Mesodermal cell (in vitro differentiated cells): ENCODE data around the gene CFAP92.
A peak's percentile ranks its signal among the peaks of the same experiment; 100 is the strongest.

Source experiments
- H3K27ac ChIP-seq: 2 replicates; pipeline ENCODE4 v1.7.0; 2013; ENCODE audit warnings: mild to moderate bottlenecking, low read depth, low read length, moderate library complexity; ENCODE audit not compliant: severe bottlenecking
- H3K36me3 ChIP-seq: 2 replicates; pipeline ENCODE4 v1.7.1; 2013; ENCODE audit warnings: mild to moderate bottlenecking, low read length, moderate library complexity; ENCODE audit not compliant: control insufficient read depth, insufficient read depth
- H3K4me1 ChIP-seq: one replicate; pipeline ENCODE4 v1.7.1; 2013; ENCODE audit warnings: mild to moderate bottlenecking, low read length; ENCODE audit not compliant: insufficient read depth, control insufficient read depth, poor library complexity, severe bottlenecking
- H3K4me3 ChIP-seq: 2 replicates; pipeline ENCODE4 v1.7.0; 2013; ENCODE audit warnings: low read length, control low read depth, mild to moderate bottlenecking; ENCODE audit not compliant: insufficient read depth, poor library complexity, severe bottlenecking; ENCODE audit errors: extremely low read depth
- H3K9me3 ChIP-seq: 2 replicates; pipeline ENCODE4 v1.7.1; 2013; ENCODE audit warnings: mild to moderate bottlenecking, low read length, moderate library complexity; ENCODE audit not compliant: control insufficient read depth
- WGBS, 2 experiments: methylation state at CpG; one replicate each; pipeline ENCODE4 v1.1.5; 2013; ENCODE audit warnings: missing lambda C conversion rate in 2 of 2; ENCODE audit not compliant: insufficient coverage in 2 of 2; 5-methylcytosine and 5-hydroxymethylcytosine counted together

The CFAP92 gene

GRCh38 chr3:129004639-129005295 is 10.9 kb upstream of the CFAP92 start:
- Histone ChIP-seq H3K27ac (no peak overlapping the region), H3K9me3 (no peaks in the 10 kb centered on the region), H3K36me3 (no peaks in the 10 kb centered on the region), H3K4me1 (no peaks in the 10 kb centered on the region), H3K4me3 (no peak overlapping the region)
- WGBS, 2 experiments = 88 to 91% methylated on average over 5 of the region's 6 CpGs

GRCh38 chr3:129003578-129004112 is 9.8 kb upstream of the CFAP92 start:
- no peaks in the 10 kb centered on the region for H3K36me3 ChIP-seq
- H3K27ac ChIP-seq = no peak overlapping the region
- no peak overlapping the region for H3K4me3 ChIP-seq
- no peaks in the 10 kb centered on the region for H3K4me1 ChIP-seq
- no peaks in the 10 kb centered on the region for H3K9me3 ChIP-seq
- whole genome bisulfite sequencing, 2 experiments = 11 to 14% methylated on average over 50 to 52 of the region's 55 CpGs

GRCh38 chr3:129002573-129003569 is 9.0 kb upstream of the CFAP92 start:
- no peak overlapping the region for H3K27ac ChIP-seq
- no peaks in the 10 kb centered on the region for H3K36me3 ChIP-seq
- no peaks in the 10 kb centered on the region for H3K4me1 ChIP-seq
- 54 to 56% methylated on average over 26 to 27 of the region's 28 CpGs for WGBS, 2 experiments
- H3K9me3 ChIP-seq = no peaks in the 10 kb centered on the region
- H3K4me3 ChIP-seq = no peak overlapping the region

GRCh38 chr3:129001806-129002572 is 8.1 kb upstream of the CFAP92 start:
- Histone ChIP-seq H3K9me3 (no peaks in the 10 kb centered on the region), H3K4me1 (no peaks in the 10 kb centered on the region), H3K4me3 (peak overlapping the region; percentile 42), H3K36me3 (no peaks in the 10 kb centered on the region), H3K27ac (no peak overlapping the region)
- WGBS, 2 experiments = 3% methylated on average over 67 to 80 of the region's 81 CpGs

- no peaks in the 10 kb centered on the region for H3K9me3 ChIP-seq
- no peak within 1 kb of the TSS for H3K27ac ChIP-seq
Measured at GRCh38 chr3:129001101-129001805, 7.4 kb upstream of the CFAP92 start, which contains the start of gene EFCC1. EFCC1 (plus strand) TSS chr3:129001304; CDS start chr3:129001629, 325 bp downstream.

GRCh38 chr3:129000742-129001100 is 6.8 kb upstream of the CFAP92 start:
- no peaks in the 10 kb centered on the region for H3K36me3 ChIP-seq
- H3K4me3 ChIP-seq = peak overlapping the region; percentile 42
- no peaks in the 10 kb centered on the region for H3K4me1 ChIP-seq
- no peak overlapping the region for H3K27ac ChIP-seq
- 8 to 9% methylated on average over 9 to 13 of the region's 15 CpGs for WGBS, 2 experiments
- no peaks in the 10 kb centered on the region for H3K9me3 ChIP-seq

More at GRCh38 chr3:129001101-129001805, 7.4 kb upstream of the CFAP92 start, which contains the start of gene EFCC1:
- Histone ChIP-seq H3K4me3 (peak within 1 kb of the TSS; percentile 42), H3K4me1 (no peaks in the 10 kb centered on the region), H3K36me3 (no peaks in the 10 kb centered on the region)
- 0 to 1% methylated on average over 37 to 64 of the region's 74 CpGs for WGBS, 2 experiments

GRCh38 chr3:128999102-128999501 is 5.2 kb upstream of the CFAP92 start:
- WGBS, 2 experiments = 36 to 47% methylated on average over 2 of the region's 5 CpGs
- Histone ChIP-seq H3K27ac (peak overlapping the region; percentile 62), H3K4me3 (no peak overlapping the region), H3K4me1 (no peaks in the 10 kb centered on the region), H3K9me3 (no peaks in the 10 kb centered on the region), H3K36me3 (no peaks in the 10 kb centered on the region)

- H3K9me3 ChIP-seq = no peaks in the 10 kb centered on the region
- H3K4me1 ChIP-seq = no peaks in the 10 kb centered on the region
- 45 to 67% methylated on average over 1 to 3 of the region's 3 CpGs for WGBS, 2 experiments
- H3K4me3 ChIP-seq = no peak overlapping the region
- H3K36me3 ChIP-seq = no peaks in the 10 kb centered on the region
- H3K27ac ChIP-seq = peak overlapping the region; percentile 62
Measured at GRCh38 chr3:128998561-128998960, 4.7 kb upstream of the CFAP92 start.

- Histone ChIP-seq H3K27ac (no peak overlapping the region), H3K4me3 (no peak overlapping the region), H3K9me3 (no peaks in the 10 kb centered on the region), H3K36me3 (no peaks in the 10 kb centered on the region), H3K4me1 (no peaks in the 10 kb centered on the region)
- WGBS, 2 experiments = 80% methylated on average over 1 of the region's 4 CpGs; no CpG with 5 or more reads in 1 of the 2 experiments
Measured at GRCh38 chr3:128997486-128998133, 3.7 kb upstream of the CFAP92 start.
